ENCODE results near the gene MARCO.

- no peak for TF ChIP-seq CTCF (conservative IDR thresholded peaks at IDR 0.05)
- no peak for TF ChIP-seq EZH2 (IDR thresholded peaks at IDR 0.05; ENCODE audit: low read depth)
Measured at GRCh38 chr2:118970396-118971135, 28.6 kb downstream of the MARCO start.

All from PC-9 (cell line).